D721Med (cell line): ENCODE results near the gene OTUD5.
"Not testable (repeated sequence)": the region's sequence is repeated elsewhere in the genome, so short reads cannot be mapped to it uniquely, and the experiment has no call there.

Experiments
- DNase-seq: peaks from one replicate; pipeline ENCODE4 v3.0.0; 2011; ENCODE audit warnings: low spot score; ENCODE audit not compliant: insufficient read length
- FAIRE-seq: peaks from 2 replicates; lab custom pipeline; 2011; peaks lifted over from hg19 to GRCh38; lab: Jason Lieb, UNC
- CTCF ChIP-seq: IDR thresholded peaks from 2 replicates; pipeline ENCODE4 v1.5.1; 2012; ENCODE audit warnings: mild to moderate bottlenecking, control low read depth; ENCODE audit not compliant: insufficient read depth; ENCODE audit errors: missing control alignments

The OTUD5 gene

DNA sequence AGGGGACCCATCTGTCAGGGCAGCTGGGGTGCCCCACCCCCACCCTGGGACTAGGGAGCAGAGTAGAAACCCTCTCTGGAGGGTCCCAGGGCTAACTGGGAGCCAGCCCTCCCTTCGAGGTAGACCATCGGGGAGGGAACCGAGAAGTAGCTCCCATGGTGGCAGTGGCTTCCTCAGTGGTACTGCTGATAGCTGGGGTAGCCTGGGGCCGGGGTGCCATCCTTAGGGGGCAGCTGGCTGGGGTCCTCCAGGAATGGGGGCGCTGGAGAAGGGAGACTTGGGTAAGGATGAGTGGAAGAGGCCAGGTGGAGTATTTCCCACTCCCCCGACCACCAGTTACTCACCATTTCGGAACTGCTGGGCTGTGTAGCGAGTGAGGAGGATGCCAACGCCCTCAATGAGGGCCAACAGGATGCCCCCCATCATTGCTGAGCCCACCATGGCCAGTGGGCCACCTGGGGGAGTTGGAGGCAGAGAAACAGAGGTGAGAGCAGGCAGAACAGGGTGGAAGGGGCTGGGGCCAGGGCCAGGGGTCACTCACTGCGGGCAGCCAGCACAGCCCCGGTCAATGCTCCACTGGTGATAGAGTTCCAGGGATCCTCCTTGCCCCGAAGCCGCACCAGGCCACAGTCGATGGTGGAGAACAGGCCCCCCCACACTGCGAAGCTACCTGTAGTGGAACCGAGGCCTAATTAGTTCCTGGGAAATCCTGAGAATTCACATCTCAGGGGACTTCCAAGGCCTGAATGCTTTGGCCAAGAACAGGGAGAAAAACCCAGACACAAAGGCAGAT lies 63.7 kb downstream of the OTUD5 start:
- DNase-seq (no peak), FAIRE-seq (no peak)
- no peak for TF ChIP-seq CTCF

GRCh38 chrX:48892896-48893295 lies 64.5 kb downstream of the OTUD5 start:
- no peak for TF ChIP-seq CTCF
- no peak for FAIRE-seq
- no peak for DNase-seq

DNA sequence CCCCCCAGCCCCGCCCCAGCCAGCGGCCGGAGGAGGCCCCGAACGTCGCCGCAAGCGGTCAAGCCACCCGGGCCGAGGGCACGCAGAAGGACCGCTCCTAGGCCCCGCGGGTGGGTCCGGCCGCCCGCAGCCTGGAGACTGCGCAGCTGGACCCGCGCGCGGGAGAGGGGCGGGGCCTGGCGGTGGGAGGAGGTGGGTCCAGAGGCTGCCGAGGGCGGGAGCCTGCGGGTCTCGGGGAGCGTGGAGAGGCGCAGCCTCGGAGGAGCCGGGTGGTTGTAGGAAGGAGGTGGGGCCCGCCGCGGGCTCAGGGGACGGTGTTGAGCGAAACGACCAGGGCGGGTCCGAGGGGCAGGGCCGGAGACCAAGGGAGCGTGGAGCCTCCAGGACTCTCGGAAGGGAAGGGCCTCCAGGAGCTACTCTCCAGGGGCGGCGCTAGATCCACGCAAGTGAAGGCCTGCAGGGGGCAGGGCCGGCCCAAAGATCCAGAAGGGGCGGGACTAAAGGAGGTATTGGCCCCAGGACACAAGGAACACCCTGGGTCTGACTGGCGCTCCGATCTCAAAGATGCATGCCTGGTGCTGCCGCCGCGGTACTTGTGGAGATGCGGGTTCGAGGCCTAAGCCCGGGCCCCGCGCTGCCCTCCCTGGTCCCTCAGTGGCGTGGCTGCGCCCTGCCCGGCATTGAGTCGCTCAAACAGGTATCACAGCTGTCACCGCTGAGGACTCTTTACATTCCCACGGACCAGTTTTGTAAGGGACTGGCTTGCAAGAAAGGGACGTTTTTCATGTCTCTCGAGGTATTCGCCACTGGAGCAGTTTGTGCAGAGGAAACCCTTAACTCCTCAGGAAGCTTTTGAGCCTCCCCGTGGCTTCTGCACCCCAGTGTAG lies 65.8 kb downstream of the OTUD5 start:
- no peak for FAIRE-seq
- DNase-seq: peak; percentile 65
- TF ChIP-seq CTCF: peak; percentile 52

DNA sequence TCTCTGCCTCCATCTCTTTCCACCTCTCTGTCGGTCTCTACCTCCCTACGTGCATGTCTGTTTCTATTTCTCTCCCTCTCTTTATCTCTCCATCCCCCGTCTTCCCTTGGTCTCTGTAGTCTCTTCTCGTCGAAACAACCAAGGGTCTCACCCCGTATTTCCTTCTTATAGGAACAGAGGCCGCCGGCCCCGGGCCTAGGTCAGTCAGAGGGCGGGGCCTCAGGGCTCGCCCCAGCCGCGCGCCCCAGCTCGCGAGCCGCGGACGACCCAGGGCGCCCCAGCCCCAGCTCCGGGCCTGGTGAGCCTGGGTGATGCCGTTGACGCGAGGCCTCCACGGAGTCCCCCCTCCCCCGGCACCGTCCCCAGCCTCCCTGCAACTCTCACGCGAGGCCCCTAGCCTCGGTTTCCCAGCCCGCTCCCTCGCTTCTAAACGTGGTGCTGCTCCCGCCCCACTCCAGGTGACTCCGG lies 66.4 kb downstream of the OTUD5 start:
- no peak for DNase-seq
- no peak for TF ChIP-seq CTCF
- no peak for FAIRE-seq

DNA sequence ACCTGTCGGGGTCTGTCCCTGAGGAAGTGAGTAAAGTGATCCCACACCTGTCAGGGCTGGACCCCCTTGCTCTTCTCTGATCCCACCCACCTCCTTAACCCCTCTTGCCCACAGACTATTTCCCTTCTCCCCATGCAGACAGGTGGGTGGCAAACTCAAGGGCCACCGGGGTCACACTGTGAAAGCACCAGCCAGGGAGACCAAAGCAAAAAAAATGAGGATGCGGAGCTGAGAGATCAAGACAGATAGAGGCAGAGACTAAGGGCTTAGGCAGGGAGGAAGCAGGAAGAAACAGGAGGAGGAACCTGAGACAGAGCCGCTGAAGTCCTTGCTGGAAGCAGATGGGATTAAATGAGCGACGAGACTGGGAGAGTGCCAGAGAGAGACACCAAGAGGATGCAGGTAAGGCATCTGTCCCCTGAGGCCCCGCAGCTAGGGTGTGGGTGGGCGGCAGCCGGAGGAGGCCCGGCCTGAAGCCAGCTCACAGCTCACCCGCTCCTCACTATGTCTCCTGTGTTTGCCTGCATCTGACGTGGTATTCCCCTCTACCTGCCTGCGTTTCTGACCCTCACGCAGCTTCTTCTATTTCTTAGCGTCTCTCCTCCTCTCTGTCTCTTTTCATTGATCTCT lies 67.0 kb downstream of the OTUD5 start:
- FAIRE-seq (no peak), DNase-seq (no peak)
- TF ChIP-seq CTCF: no peak

- FAIRE-seq, DNase-seq: not testable (repeated sequence)
These were observed 70.8 kb downstream of the OTUD5 start for GRCh38 chrX:48886586-48886985.

DNA sequence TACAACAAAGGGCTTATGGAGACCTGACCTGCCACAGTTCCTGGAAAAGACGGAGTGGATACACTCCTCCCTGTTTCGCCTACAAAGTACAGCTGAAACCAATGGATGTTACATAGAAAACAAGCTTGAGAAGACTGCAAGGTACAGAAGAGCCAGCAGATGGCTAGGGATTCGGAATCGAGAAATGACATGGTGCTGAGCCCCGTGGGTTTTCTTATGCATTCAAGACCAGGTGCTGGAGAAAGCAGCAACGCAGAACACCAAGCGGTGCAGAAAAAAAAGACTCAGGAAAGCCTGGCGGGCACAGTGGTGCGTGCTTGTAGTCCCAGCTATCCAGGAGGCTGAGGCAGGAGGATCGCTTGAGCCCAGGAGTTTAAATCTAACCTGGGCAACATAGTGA lies 73.7 kb downstream of the OTUD5 start:
- no peak for TF ChIP-seq CTCF
- DNase-seq: no peak
- no peak for FAIRE-seq

- FAIRE-seq, DNase-seq: not testable (repeated sequence)
These were observed 80.5 kb downstream of the OTUD5 start for GRCh38 chrX:48876944-48877343.
